AG20443 (cell line): Measurements from ENCODE around the gene TATDN2.
A peak's percentile ranks its signal among the peaks of the same experiment; 100 is the strongest.
"Not testable (repeated sequence)": the region's sequence is repeated elsewhere in the genome, so short reads cannot be mapped to it uniquely, and the experiment has no call there.

Experiments
- DNase-seq: peaks from one replicate; pipeline ENCODE4 v3.0.0; 2012; ENCODE audit warnings: low spot score, mixed read lengths

Gene TATDN2

GRCh38 chr3:10289787-10290355, 41.6 kb downstream of the TATDN2 start:
- no peak for DNase-seq

- DNase-seq: no peak
Observed at GRCh38 chr3:10290481-10291176, 42.4 kb downstream of the TATDN2 start.

GRCh38 chr3:10291641-10292040, 43.4 kb downstream of the TATDN2 start:
- DNase-seq: no peak

GRCh38 chr3:10292505-10293419, 44.5 kb downstream of the TATDN2 start, which contains the start of gene GHRL:
TSS of gene GHRL (minus strand) at chr3:10292947. CDS start at chr3:10290180, 2,767 bp downstream.
- DNase-seq: no peak

GRCh38 chr3:10294030-10294586, 45.8 kb downstream of the TATDN2 start:
- DNase-seq: no peak

GRCh38 chr3:10298064-10298463, 49.8 kb downstream of the TATDN2 start:
- DNase-seq: not testable (repeated sequence)

GRCh38 chr3:10299175-10299574, 50.9 kb downstream of the TATDN2 start:
- no peak for DNase-seq

GRCh38 chr3:10299679-10300078, 51.4 kb downstream of the TATDN2 start:
- no peak for DNase-seq

GRCh38 chr3:10300087-10300486, 51.8 kb downstream of the TATDN2 start:
- DNase-seq: no peak

- no peak for DNase-seq
Observed at GRCh38 chr3:10303105-10303504, 54.8 kb downstream of the TATDN2 start.

- no peak for DNase-seq
Observed at GRCh38 chr3:10303785-10304184, 55.5 kb downstream of the TATDN2 start.

- no peak for DNase-seq
Observed at GRCh38 chr3:10304905-10305304, 56.6 kb downstream of the TATDN2 start.

- no peak for DNase-seq
Observed at GRCh38 chr3:10305331-10305902, 57.2 kb downstream of the TATDN2 start.

GRCh38 chr3:10306156-10306555, 57.9 kb downstream of the TATDN2 start:
- no peak for DNase-seq

GRCh38 chr3:10308678-10309077, 60.4 kb downstream of the TATDN2 start:
- no peak for DNase-seq

GRCh38 chr3:10309736-10310135, 61.5 kb downstream of the TATDN2 start:
- DNase-seq: no peak

- DNase-seq: no peak
Observed at GRCh38 chr3:10310578-10310977, 62.3 kb downstream of the TATDN2 start.

GRCh38 chr3:10311710-10312109, 63.5 kb downstream of the TATDN2 start:
- no peak for DNase-seq

- DNase-seq: peak; percentile 4
Observed at GRCh38 chr3:10312391-10312790, 64.1 kb downstream of the TATDN2 start.

- DNase-seq: peak; percentile 20
Observed at GRCh38 chr3:10312861-10313260, 64.6 kb downstream of the TATDN2 start.

GRCh38 chr3:10315101-10315500, 66.8 kb downstream of the TATDN2 start:
- DNase-seq: no peak

- DNase-seq: no peak
Observed at GRCh38 chr3:10315771-10316344, 67.6 kb downstream of the TATDN2 start.
